Measurements from ENCODE around the gene PNMA1. TPM values are rescaled to one million over a fixed set of nuclear protein-coding genes. Genes with fewer than 3 reads are reported as not detected.
A peak's percentile ranks its signal among the peaks of the same experiment; 100 is the strongest.

The PNMA1 gene
- total and polyA plus RNA-seq, 9 of the 15 experiments (the other 6 are each of a cell fraction or from before 2014, with no cell fraction given), result 1.7 to 26.4 (median 8.7) TPM

- TF ChIP-seq, protein P1, sequence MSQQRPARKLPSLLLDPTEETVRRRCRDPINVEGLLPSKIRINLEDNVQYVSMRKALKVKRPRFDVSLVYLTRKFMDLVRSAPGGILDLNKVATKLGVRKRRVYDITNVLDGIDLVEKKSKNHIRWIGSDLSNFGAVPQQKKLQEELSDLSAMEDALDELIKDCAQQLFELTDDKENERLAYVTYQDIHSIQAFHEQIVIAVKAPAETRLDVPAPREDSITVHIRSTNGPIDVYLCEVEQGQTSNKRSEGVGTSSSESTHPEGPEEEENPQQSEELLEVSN (IDR thresholded peaks at IDR 0.05; ENCODE audit: borderline replicate concordance in 1 of 2, extremely low read depth in 1 of 2, insufficient read depth in 1 of 2, insufficient read length in 1 of 2, low read depth in 1 of 2, low read length in 1 of 2, poor library complexity in 1 of 2, severe bottlenecking in 1 of 2), result peak; percentile 32 to 59
- TF ChIP-seq PKNOX1 (IDR thresholded peaks at IDR 0.05), result peak; percentile 37; the same call in 1 of the 2 replicates
- no peak for TF ChIP-seq NFXL1 (CRISPR knock-in tag; IDR thresholded peaks at IDR 0.05)
- TF ChIP-seq SETDB1 (IDR thresholded peaks at IDR 0.05; ENCODE audit: low read length), result no peak
- TF ChIP-seq CHD1 (IDR thresholded peaks at IDR 0.05; ENCODE audit: low read length), result no peak
- no peak for TF ChIP-seq PRMT5 (CRISPR knock-in tag; IDR thresholded peaks at IDR 0.05)
- no peak for TF ChIP-seq MBD1 (CRISPR knock-in tag; IDR thresholded peaks at IDR 0.05)
- TF ChIP-seq TAL1 (IDR thresholded peaks at IDR 0.05), result no peak
- TF ChIP-seq ZNF347 (CRISPR knock-in tag; IDR thresholded peaks at IDR 0.05; ENCODE audit: low read depth), result no peak
- peak; percentile 96 for TF ChIP-seq JUND (IDR thresholded peaks at IDR 0.05; ENCODE audit: borderline replicate concordance, low read depth, low read length)
- peak; percentile 83; the same call in 1 of the 3 replicates for TF ChIP-seq JUND (tag; IDR thresholded peaks at IDR 0.05; ENCODE audit: borderline replicate concordance, low read depth, low read length)
- no peak for TF ChIP-seq ZNF785 (CRISPR knock-in tag; IDR thresholded peaks at IDR 0.05)
- TF ChIP-seq KDM4B (IDR thresholded peaks at IDR 0.05; ENCODE audit: borderline replicate concordance in 2 of 2, low read depth in 1 of 2), result no peak
- TF ChIP-seq ATF6 (CRISPR knock-in tag; IDR thresholded peaks at IDR 0.05), result no peak
- peak; percentile 43; the same call in 1 of the 2 replicates for TF ChIP-seq TEAD4 (IDR thresholded peaks at IDR 0.05; ENCODE audit: low read length)
- TF ChIP-seq TEAD4 (CRISPR knock-in tag; IDR thresholded peaks at IDR 0.05; ENCODE audit: borderline replicate concordance), result no peak
- peak; percentile 52; the same call in 1 of the 2 replicates for TF ChIP-seq ETV5 (CRISPR knock-in tag; IDR thresholded peaks at IDR 0.05; ENCODE audit: low read depth)
- TF ChIP-seq ZNF133 (CRISPR knock-in tag; IDR thresholded peaks at IDR 0.05), result no peak
- TF ChIP-seq NCOA6 (IDR thresholded peaks at IDR 0.05), result no peak
- no peak for TF ChIP-seq ELF4 (CRISPR knock-in tag; IDR thresholded peaks at IDR 0.05)
- TF ChIP-seq ARID1B (IDR thresholded peaks at IDR 0.05), result peak; percentile 58; the same call in 1 of the 2 replicates
- no peak for TF ChIP-seq HDAC2 (IDR thresholded peaks at IDR 0.05)
These were observed 45.8 kb upstream of the PNMA1 start (continued) for GRCh38 chr14:73759714-73760597.
